ENCODE measurements around the gene FLYWCH1.

Gene FLYWCH1

DNA sequence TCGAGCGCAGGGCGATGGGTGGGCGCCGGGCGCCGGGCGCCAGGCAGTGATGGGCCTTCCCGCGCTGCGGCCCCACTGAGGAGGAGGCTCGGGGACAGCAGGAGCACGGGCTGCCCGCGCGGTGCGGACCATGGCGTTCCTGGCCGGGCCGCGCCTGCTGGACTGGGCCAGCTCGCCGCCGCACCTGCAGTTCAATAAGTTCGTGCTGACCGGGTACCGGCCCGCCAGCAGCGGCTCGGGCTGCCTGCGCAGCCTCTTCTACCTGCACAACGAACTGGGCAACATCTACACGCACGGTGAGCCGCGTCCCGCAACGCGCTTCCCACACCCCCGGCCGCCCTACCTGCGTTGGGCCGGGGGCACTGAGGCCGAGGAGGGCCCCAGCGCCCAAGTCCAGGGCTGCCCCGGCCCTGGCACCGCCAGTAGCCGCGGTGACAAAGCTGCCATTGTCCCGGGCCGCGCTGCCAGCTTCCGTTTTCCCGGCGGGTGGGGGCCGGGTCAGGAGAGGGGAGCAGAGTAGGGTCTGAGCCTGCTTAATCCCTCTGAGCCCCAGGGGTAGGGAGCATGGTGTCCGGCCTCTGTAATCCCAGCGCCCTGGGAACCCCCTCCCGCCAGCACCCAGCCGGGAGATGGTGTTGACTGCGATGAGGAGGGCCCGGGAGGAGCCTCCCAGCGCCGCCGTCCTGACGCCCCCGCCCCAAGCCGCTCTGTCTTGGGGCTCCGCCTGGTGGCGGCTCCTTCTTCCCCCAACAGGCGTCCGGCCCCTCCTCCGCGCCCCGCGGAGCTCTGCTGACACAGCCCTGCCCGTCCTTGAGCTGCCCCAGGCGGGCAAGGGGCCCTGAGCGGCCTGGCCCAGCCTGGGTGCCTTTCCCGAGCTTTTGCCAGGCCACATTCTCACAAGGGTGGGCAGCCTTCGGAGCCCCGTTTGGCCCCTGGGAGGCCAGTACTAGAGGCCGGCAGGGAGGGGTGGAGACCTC is 58.1 kb downstream of the FLYWCH1 start:
- peak; percentile 65 for DNase-seq (ENCODE audit: low spot score)

- no peak for DNase-seq (ENCODE audit: low spot score)
Measured at GRCh38 chr16:2970563-2970962, 58.8 kb downstream of the FLYWCH1 start.

DNA sequence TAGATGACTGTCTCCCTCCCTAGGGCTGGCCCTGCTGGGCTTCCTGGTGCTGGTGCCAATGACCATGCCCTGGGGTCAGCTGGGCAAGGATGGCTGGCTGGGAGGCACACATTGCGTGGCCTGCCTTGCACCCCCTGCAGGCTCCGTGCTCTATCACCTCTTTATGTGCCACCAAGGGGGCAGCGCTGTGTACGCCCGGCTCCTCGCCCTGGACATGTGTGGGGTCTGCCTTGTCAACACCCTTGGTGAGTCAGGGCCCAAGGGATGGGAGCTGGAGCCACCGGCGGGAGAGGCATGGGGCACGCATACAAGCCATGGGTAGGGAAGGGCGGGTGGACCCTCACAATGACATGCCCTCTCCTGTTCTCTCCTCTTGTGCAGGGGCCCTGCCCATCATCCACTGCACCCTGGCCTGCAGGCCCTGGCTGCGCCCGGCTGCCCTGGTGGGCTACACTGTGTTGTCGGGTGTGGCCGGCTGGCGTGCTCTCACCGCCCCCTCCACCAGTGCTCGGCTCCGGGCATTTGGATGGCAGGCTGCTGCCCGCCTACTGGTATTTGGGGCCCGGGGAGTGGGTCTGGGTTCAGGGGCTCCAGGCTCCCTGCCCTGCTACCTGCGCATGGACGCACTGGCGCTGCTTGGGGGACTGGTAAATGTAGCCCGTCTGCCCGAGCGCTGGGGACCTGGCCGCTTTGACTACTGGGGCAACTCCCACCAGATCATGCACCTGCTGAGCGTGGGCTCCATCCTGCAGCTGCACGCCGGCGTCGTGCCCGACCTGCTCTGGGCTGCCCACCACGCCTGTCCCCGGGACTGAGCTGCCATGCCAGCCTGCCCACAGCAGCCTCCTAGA is 59.6 kb downstream of the FLYWCH1 start:
- no peak for DNase-seq (ENCODE audit: low spot score)

DNA sequence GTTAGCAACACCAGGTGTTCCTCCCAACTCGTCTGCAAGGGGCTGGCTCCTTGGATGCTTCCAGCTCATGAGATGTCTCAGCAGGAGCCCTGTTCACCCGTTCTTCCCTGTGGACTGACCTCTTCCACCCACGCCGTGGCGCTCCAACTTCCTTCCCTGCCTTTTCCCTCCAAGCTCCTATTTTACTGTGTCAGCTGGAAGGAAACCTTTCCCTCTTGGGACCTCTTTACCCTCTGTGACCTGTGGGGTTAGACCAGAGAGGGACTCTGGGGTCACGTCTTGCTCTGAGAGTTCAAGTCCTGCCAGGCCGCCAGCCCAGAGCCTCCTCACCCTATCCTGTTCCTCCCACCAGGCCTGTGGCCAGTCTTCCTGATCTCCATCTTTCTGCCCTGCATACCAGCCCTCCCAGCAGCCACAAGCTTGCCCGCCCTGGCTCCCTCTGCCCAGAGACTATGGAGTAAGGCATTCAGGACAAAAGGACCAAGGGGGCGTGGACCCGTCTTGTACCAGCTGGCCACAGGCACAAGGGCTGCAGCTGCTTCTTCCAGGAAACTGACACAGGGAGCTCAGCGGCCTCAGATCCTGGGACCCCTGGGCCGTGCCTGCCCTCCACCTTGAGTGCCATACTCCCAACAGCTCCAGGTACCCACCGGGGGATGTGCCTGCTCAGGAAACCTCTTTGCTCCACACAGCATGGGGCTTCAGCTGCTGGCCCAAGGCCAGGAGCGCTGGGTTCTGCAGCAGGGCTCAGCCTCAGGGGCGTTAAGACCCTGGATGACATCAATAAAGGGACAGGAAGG is 60.5 kb downstream of the FLYWCH1 start:
- no peak for DNase-seq (ENCODE audit: low spot score)

DNA sequence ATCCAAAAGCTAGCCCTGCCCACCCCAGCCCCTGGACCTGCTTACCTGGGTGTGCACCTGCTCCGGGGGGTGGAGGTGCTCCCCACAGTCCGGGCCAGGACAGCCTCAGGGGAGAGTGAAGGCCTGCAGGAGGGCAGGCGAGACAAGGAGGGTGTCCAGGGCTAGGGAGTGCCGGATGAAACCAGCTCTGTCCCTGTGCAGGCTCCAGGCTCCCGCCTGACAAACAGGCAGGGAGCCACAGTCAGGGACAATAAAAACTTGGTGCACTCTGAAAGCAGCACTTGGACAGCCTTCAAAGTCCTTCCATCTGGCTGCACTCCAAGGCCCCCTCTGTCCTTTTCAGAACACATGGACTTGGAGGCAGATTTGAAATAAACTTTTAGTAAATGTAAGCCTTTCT is 61.4 kb downstream of the FLYWCH1 start:
- peak; percentile 64 for DNase-seq (ENCODE audit: low spot score)

- DNase-seq (ENCODE audit: low spot score), result no peak
Measured at GRCh38 chr16:2973605-2974318, 62.0 kb downstream of the FLYWCH1 start.

DNA sequence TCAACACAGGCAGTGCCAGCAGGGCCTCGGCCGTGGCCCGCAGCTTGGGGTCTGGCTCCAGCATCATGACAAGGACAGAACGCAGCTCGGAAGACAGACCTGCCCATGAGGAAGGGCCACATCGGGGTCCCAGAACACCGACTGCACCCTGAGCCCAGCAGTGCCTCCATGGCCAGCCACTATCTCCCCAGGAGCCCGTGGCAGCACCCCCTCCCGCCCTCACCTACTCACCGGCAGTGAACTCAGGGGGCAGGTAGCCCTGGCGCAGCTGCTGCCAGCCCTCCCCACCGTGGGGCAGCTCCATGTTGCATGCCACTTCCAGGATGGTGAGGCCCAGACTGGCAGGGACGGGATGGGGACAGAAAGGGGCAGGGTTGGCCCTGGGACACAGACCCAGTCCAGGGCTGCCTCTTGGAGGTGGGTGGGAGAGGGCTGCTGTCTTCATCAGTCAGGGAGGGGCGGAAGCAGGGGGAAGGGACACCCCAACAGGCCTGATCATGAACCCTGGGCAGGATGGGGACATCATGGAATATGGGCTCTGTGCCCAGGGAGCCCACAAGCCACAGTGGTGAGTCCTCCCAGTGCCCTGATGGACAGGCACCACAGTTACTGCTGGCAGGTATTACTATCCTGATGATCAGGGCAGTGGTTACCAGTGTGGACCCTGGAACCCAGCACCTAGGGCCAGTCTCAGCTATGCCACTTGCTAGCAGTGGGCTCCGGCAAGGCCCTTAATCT is 62.8 kb downstream of the FLYWCH1 start:
- no peak for DNase-seq (ENCODE audit: low spot score)

GRCh38 chr16:2975161-2975795 is 63.5 kb downstream of the FLYWCH1 start:
- no peak for DNase-seq (ENCODE audit: low spot score)

- no peak for DNase-seq (ENCODE audit: low spot score)
Measured at GRCh38 chr16:2976201-2976600, 64.5 kb downstream of the FLYWCH1 start.

DNA sequence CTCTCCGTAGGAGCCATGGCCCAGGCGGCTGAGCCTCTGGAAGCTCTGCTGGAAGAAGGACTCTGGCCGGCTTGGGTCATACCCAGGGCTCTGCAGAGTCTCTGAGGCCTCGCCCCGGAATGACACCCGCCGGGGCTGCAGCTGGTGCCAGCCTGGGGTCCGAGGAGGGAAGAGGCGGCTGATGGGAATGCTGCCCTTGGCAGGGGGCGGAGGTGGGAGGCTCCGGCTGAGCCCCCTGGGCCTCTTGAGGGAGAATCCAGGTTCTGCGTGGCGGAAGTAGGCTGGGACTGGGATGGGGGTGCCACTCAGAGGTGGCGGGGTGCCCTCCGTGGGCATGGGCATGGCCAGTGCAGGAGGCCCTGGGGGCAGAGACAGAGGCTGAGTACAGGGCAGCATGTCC is 64.9 kb downstream of the FLYWCH1 start:
- no peak for DNase-seq (ENCODE audit: low spot score)

DNA sequence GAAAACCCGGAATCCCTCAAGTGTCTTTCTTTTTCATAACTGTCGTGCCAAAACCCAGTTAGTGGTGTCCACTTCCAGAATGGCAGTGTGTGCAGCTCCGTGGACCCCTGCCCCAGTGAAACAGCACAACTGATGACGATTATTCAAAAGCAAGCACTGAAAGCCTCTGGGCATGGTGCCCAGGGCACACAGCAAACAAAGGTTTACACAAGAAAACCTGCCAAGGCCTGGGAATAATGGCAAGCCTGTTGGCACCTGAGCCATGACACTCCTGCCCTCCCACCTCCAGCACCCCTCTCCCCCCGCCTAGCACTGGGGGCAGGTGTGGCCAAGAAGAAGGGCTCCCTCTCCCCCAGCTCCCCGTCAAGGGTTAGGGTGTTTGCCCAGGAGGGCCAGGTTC is 65.7 kb downstream of the FLYWCH1 start:
- peak; percentile 41 for DNase-seq (ENCODE audit: low spot score)

DNA sequence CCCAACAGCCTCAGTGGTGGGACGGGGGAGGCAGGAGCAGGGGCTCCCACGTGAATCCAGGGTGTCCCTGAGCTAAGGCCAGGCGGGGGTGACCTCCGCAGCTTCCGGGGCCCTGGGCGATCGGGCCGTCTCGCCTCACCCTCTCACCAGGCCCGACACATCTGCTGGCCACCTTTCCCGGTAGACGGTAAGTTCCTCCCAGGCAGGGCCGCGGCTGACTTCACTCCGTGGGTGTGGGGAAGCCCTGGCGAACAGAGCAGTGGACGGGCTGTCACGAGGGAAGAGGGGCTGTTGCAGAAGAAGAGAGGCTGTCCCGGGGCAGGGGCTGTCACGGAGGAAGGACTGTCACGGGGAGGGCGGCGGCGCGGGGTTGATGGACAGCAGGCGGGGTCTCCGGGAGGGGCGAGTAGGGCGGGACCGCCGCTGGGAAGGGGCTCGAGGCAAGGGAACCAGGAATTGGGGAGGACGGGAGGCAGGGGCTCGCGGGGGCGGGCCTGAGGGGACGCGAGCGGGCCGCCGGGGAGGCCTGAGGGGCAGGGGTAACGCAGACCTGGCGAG is 68.0 kb downstream of the FLYWCH1 start:
- no peak for DNase-seq (ENCODE audit: low spot score)

- DNase-seq (ENCODE audit: low spot score), result peak; percentile 74
Measured at GRCh38 chr16:2980227-2981176, 68.8 kb downstream of the FLYWCH1 start, which contains the start of gene PKMYT1. Gene PKMYT1, minus strand, starts transcription at chr16:2980446. Its CDS starts 789 bp downstream, at chr16:2979657.

DNA sequence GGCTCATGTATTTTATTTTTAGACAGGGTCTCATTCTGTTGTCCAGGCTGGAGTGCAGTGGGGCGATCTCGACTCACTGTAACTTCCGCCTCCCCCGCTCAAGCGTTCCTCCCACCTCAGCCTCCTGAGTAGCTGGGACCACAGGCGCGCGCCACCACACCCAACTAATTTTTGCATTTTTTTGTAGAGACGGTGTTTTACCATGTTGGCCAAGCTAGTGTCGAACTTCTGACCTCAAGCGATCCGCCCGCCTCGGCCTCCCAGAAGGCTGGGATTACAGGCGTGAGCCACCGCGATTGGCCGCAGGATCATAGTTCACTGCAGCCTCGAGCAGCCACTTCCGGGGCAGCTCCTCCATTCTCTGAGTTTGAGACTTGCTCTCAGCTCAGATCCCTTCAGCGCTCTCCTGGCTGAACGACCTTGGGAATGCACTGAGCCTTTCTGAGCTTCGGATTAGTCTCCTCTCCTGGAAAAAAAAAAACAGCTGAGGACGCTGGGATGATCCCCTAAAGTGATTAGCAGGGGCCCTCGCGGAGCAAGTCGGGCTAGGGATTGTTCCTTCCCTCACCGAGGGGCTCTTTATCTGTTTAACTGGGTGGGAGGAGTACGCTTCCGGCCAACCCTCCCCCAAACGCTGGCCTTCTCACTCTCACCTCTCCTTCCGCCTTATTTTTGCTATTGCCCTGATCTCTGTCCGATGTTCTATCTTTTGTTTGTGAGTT is 69.6 kb downstream of the FLYWCH1 start:
- DNase-seq (ENCODE audit: low spot score), result no peak

DNA sequence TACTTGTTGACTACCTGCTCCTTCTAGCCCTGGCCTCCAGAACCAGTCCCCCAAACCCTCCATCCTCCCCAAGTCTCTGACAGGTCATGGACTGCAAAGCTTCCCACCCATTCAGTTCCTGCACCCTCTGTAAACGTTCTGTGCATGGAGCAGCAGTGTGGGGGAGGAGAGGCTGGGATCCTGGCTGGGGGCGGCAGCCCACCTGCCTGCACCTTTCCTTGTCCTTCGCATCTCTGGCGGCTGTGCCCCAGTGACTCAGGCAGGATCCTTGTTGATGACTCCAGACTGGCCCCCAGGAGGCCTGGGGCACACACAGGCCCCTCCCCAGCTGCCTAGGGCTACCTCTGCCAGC is 70.1 kb downstream of the FLYWCH1 start:
- DNase-seq (ENCODE audit: low spot score), result no peak

DNA sequence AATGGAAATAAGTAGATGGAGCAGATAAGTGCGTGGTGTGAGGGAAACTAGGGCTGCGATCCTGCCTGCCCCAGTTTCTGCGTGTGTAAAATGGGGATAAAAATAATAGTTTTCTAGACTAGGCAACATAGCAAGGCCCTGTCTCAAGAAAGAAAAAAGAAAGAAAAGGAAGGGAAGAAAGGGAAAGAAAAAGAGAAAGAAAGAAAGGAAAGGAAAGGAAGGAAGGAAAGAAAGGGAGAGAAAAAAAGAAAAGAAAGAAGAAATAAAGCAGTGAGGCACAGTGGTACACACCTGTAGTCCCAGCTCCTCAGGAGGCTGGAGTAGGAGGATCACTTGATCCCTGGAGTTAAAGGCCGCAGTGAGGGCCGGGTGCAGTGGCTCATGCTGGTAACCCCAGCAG is 70.7 kb downstream of the FLYWCH1 start:
- DNase-seq (ENCODE audit: low spot score), result no peak

- DNase-seq (ENCODE audit: low spot score), result peak; percentile 69
Measured at GRCh38 chr16:2983706-2984136, 72.0 kb downstream of the FLYWCH1 start.

- DNase-seq (ENCODE audit: low spot score), result no peak
Measured at GRCh38 chr16:2985462-2985861, 73.7 kb downstream of the FLYWCH1 start.
